Lower leg skin (tissue), 4 donors: ENCODE measurements around the gene HILPDA. TPM values are rescaled to one million over a fixed set of nuclear protein-coding genes. Genes with fewer than 3 reads are reported as not detected.

Source experiments
- total RNA-seq, 4 donors: library from RNA; depleted of rRNA; stranded (reverse); fragments of >200 nt; gene quantifications; one replicate each; pipeline ENCODE4 v1.1.0, GENCODE V29; 2016

HILPDA gene
- total RNA-seq, 4 donors from 2014 or later = 19.0 to 66.0 (median 35.8) TPM

Other genes with a start within 250 kb of the HILPDA start
- 10 to 100 TPM in 1 of 4 donors, 1 to 10 TPM in 2, under 1 TPM in 1; 0.54 to 10.2 (median 4.2) TPM for gene LEP, start 214.6 kb upstream of the HILPDA start, total RNA-seq
- 10 to 100 TPM; 15.4 to 42.7 (median 19.1) TPM for gene RBM28, start 112.0 kb upstream of the HILPDA start, total RNA-seq
- gene PRRT4, start 94.2 kb upstream of the HILPDA start, total RNA-seq = 1 to 10 TPM; 1.3 to 4.5 (median 1.9) TPM
- gene IMPDH1, start 45.9 kb upstream of the HILPDA start, total RNA-seq = 10 to 100 TPM; 45.6 to 71.7 (median 48.7) TPM
- 10 to 100 TPM; 18.2 to 25.1 (median 19.8) TPM for gene METTL2B, start 20.9 kb downstream of the HILPDA start, total RNA-seq
- 1 to 10 TPM in 1 of 4 donors, under 1 TPM in 2, not detected in 1; 0.26 to 1.0 (median 0.71) TPM for gene GARIN1A, start 216.4 kb downstream of the HILPDA start, total RNA-seq